Activated effector memory CD4-positive, alpha-beta T cell treated with Interleukin-2 at 50 U/mL for 16 hours (primary cell): ENCODE data around the gene AMBP.

ENCODE experiments used
- DNase-seq: peaks from one replicate; pipeline ENCODE4 v3.0.0-alpha.2; 2020

Gene AMBP

GRCh38 chr9:114078021-114078780, at the start of gene AMBP:
Gene AMBP (minus strand): TSS chr9:114078300. CDS start chr9:114078209, 91 bp downstream.
- no peak for DNase-seq

GRCh38 chr9:114126247-114127060, 48.4 kb upstream of the AMBP start:
- DNase-seq = no peak

GRCh38 chr9:114125476-114126013, 47.4 kb upstream of the AMBP start:
- DNase-seq = no peak

- DNase-seq = no peak
Measured at GRCh38 chr9:114124666-114125475, 46.8 kb upstream of the AMBP start.

GRCh38 chr9:114124138-114124537, 46.0 kb upstream of the AMBP start:
- no peak for DNase-seq

GRCh38 chr9:114123031-114123977, 45.2 kb upstream of the AMBP start:
- no peak for DNase-seq

GRCh38 chr9:114122136-114123027, 44.3 kb upstream of the AMBP start:
- DNase-seq = no peak

GRCh38 chr9:114121227-114122135, 43.4 kb upstream of the AMBP start:
- no peak for DNase-seq

GRCh38 chr9:114120192-114121014, 42.3 kb upstream of the AMBP start:
- no peak for DNase-seq

GRCh38 chr9:114119242-114120191, 41.4 kb upstream of the AMBP start:
- DNase-seq = no peak

- no peak for DNase-seq
Measured at GRCh38 chr9:114117996-114118830, 40.1 kb upstream of the AMBP start.

GRCh38 chr9:114117614-114117995, 39.5 kb upstream of the AMBP start:
- no peak for DNase-seq

GRCh38 chr9:114116126-114116747, 38.1 kb upstream of the AMBP start:
- DNase-seq = no peak

GRCh38 chr9:114115654-114116125, 37.6 kb upstream of the AMBP start:
- DNase-seq = no peak

GRCh38 chr9:114114364-114114763, 36.3 kb upstream of the AMBP start:
- DNase-seq = no peak
